K562 (cell line): ENCODE measurements around the gene CACNA2D3. TPM values are rescaled to one million over a fixed set of nuclear protein-coding genes. Genes with fewer than 3 reads are reported as not detected.

Source experiments
- ATAC-seq: fragments of 200-7000 bp; cut with Tn5 transposase; 3 replicates; pipeline ENCODE4 v1.9.1; 2020; ENCODE audit warnings: moderate library complexity
- BruUV-seq: library from RNA; stranded (reverse); fragments of 400-500 nt; replicated peaks from 2 replicates; lab custom pipeline; 2021; lab: Mats Ljungman, UMichigan
- CTCF ChIA-PET: fragments of 300-600 bp; formaldehyde crosslinking; extraction: SDS; loops from one replicate; lab custom pipeline; 2021; ENCODE audit warnings: low intra/inter-chr PET ratio; lab: Yijun Ruan, JAX
- POLR2A ChIA-PET: fragments of 300-600, 350-650 bp; sonication (Branson Sonifier 250); formaldehyde crosslinking; extraction: SDS; loops from one replicate; lab custom pipeline; 2021; ENCODE audit warnings: antibody characterized with exemption, inconsistent platforms; lab: Yijun Ruan, JAX
- DNase-seq, 4 experiments: peaks; one replicate each; pipeline versions ENCODE4 v3.0.0 to v3.0.0-alpha.2; 2011 to 2018; ENCODE audit warnings: low spot score in 3 of 4, mixed read lengths in 3 of 4; ENCODE audit errors: extremely low read depth in 1 of 4
- FAIRE-seq: peaks from 2 replicates; lab custom pipeline; 2011; peaks lifted over from hg19 to GRCh38; lab: Jason Lieb, UNC
- H2AFZ ChIP-seq: 2 replicates; pipeline ENCODE4 v1.6.0; 2011; ENCODE audit warnings: low read depth, low read length, control low read depth, inconsistent platforms
- H3K27ac ChIP-seq: fragments of 200-600 bp; 3 replicates; pipeline ENCODE4 v1.8.0; 2011; ENCODE audit warnings: low read depth, mild to moderate bottlenecking, control low read depth, inconsistent platforms, low read length, moderate library complexity, mixed read lengths; ENCODE audit errors: extremely low read depth
- H3K27me3 ChIP-seq, 2 experiments: fragments of 300-600 bp in 1 of 2; 2 replicates in 1 of 2; 3 replicates in 1 of 2; pipeline versions ENCODE4 v1.6.0 to v1.8.0; 2011; ENCODE audit warnings: inconsistent platforms in 2 of 2, low read length in 2 of 2, mild to moderate bottlenecking in 1 of 2, mixed read lengths in 1 of 2, moderate library complexity in 1 of 2; ENCODE audit not compliant: control insufficient read depth in 2 of 2, insufficient read depth in 2 of 2
- H3K36me3 ChIP-seq: fragments of 300-600 bp; 3 replicates; pipeline ENCODE4 v1.8.0; 2011; ENCODE audit warnings: mild to moderate bottlenecking, low read length, inconsistent platforms; ENCODE audit not compliant: control insufficient read depth, insufficient read depth
- H3K4me1 ChIP-seq, 2 experiments: fragments of 200-600 bp in 1 of 2; replicated peaks in 1 of 2; 2 replicates in 1 of 2; 3 replicates in 1 of 2; pipeline versions ENCODE4 v1.5.1 to v1.8.0; 2011; ENCODE audit warnings: inconsistent platforms in 2 of 2, low read length in 2 of 2, mild to moderate bottlenecking in 1 of 2, mixed read lengths in 1 of 2, moderate library complexity in 1 of 2; ENCODE audit not compliant: control insufficient read depth in 2 of 2, insufficient read depth in 2 of 2
- H3K4me2 ChIP-seq: 2 replicates; pipeline ENCODE4 v1.6.1; 2011; ENCODE audit warnings: low read length, control low read depth, inconsistent platforms, mixed read lengths; ENCODE audit not compliant: insufficient read depth
- H3K4me3 ChIP-seq: fragments of 200-600 bp; sonication (generic), shearing (Covaris generic); 2 replicates; pipeline ENCODE4 v1.5.1; 2016; ENCODE audit warnings: control low read depth, inconsistent platforms
- H3K79me2 ChIP-seq: fragments of 200-600 bp; 3 replicates; pipeline ENCODE4 v1.8.0; 2011; ENCODE audit warnings: low read length, inconsistent platforms; ENCODE audit not compliant: control insufficient read depth, insufficient read depth
- H3K9ac ChIP-seq, 2 experiments: 2 replicates each; pipeline versions ENCODE4 v1.6.0 to v1.6.1; 2011; ENCODE audit warnings: low read depth in 2 of 2, low read length in 2 of 2, control low read depth in 1 of 2, inconsistent platforms in 1 of 2, mild to moderate bottlenecking in 1 of 2, mixed read lengths in 1 of 2; ENCODE audit not compliant: insufficient read depth in 1 of 2
- H3K9me1 ChIP-seq: one replicate; pipeline ENCODE4 v1.6.0; 2011; ENCODE audit warnings: inconsistent platforms, mild to moderate bottlenecking, low read length, moderate library complexity; ENCODE audit not compliant: control insufficient read depth, insufficient read depth
- H3K9me3 ChIP-seq: replicated peaks from 2 replicates; pipeline ENCODE4 v1.5.1; 2011; ENCODE audit warnings: low read depth, low read length, inconsistent platforms; ENCODE audit not compliant: control insufficient read depth, insufficient read depth
- H4K20me1 ChIP-seq: replicated peaks from 2 replicates; pipeline ENCODE4 v1.6.1; 2011; ENCODE audit warnings: low read length, inconsistent platforms, mixed read lengths; ENCODE audit not compliant: control insufficient read depth, insufficient read depth
- HDAC3 ChIP-seq: fragments of 450-650 bp; IDR thresholded peaks from 2 replicates; pipeline ENCODE4 v1.6.1; 2018; ENCODE audit warnings: borderline replicate concordance, mild to moderate bottlenecking, moderate library complexity; ENCODE audit not compliant: partially characterized antibody
- MCM7 ChIP-seq, 2 experiments: fragments of 450-650 bp; IDR thresholded peaks; 2 replicates each; pipeline ENCODE4 v1.6.1; 2016 to 2018
- PCBP1 ChIP-seq: fragments of 200-400 bp; formaldehyde crosslinking; IDR thresholded peaks from 2 replicates; pipeline ENCODE4 v1.6.1; 2018; ENCODE audit warnings: mild to moderate bottlenecking, low read depth, low read length; ENCODE audit not compliant: poor library complexity, severe bottlenecking
- PHB ChIP-seq: fragments of 250-450 bp; sonication (Bioruptor Pico); IDR thresholded peaks from 2 replicates; pipeline ENCODE4 v1.5.0; 2021
- TEAD2 ChIP-seq: fragments of 450-650 bp; IDR thresholded peaks from 2 replicates; pipeline ENCODE4 v1.6.1; 2016; ENCODE audit warnings: missing genetic modification characterization, control low read depth, missing compliant biosample characterization
- TRIM24 ChIP-seq, 2 experiments: fragments of 450-650 bp; IDR thresholded peaks; 2 replicates each; pipeline ENCODE4 v1.6.1; 2016
- ZBED1 ChIP-seq: IDR thresholded peaks from 2 replicates; pipeline ENCODE4 v1.6.1; 2014
- ZNF3 ChIP-seq: fragments of 250-450 bp; sonication (Bioruptor Pico); IDR thresholded peaks from 2 replicates; pipeline ENCODE4 v1.5.0; 2021; ENCODE audit warnings: mild to moderate bottlenecking, moderate library complexity
- ZNF41 ChIP-seq: fragments of 250-450 bp; sonication (Bioruptor Pico); conservative IDR thresholded peaks from 2 replicates; pipeline ENCODE4 v1.4.0; 2020; ENCODE audit warnings: mild to moderate bottlenecking
- WGBS: fragments of 100-300 bp; shearing (Covaris generic); methylation state at CpG from one replicate; pipeline ENCODE4 v1.1.6; 2016; ENCODE audit warnings: low coverage, mixed read lengths; ENCODE audit not compliant: insufficient coverage; ENCODE audit errors: missing lambda C conversion rate; 5-methylcytosine and 5-hydroxymethylcytosine counted together
- in situ Hi-C: fragments of 300-500 bp; cut with MboI; formaldehyde crosslinking; loops from 4 replicates; pipeline ENCODE4 v1.15.0; 2018; ENCODE audit warnings: inconsistent platforms, mixed read lengths
- intact Hi-C: fragments of 100-400 bp; cut with micrococcal nuclease; formaldehyde crosslinking; loops from 2 replicates; pipeline ENCODE4 v1.14.2; 2022
- polyA plus RNA-seq, 8 experiments: library from polyadenylated mRNA; depleted of rRNA in 4 of 8; stranded (reverse) in 5 of 8; unstranded in 3 of 8; fragments of >200 nt; fragmentation: Nextera tagmentation in 2 of 8; fragmentation: Illumina TruSeq in 1 of 8; extraction: Ambion mirVana in 2 of 8; extraction: Trizol in 1 of 8; gene quantifications; 2 replicates each; pipeline versions ENCODE4 v1.2.1 to v1.2.3, GENCODE V29; 2011 to 2014; ENCODE audit warnings: inconsistent platforms in 1 of 8, missing spikeins in 1 of 8
- total RNA-seq, 7 experiments: library from RNA; depleted of rRNA in 6 of 7; stranded (reverse); fragments of >200 nt in 6 of 7; fragmentation: Illumina TruSeq in 2 of 7; extraction: Trizol in 2 of 7; gene quantifications; 2 replicates each; pipeline versions ENCODE4 v1.2.1 to v1.2.3, GENCODE V29; 2011 to 2021; ENCODE audit warnings: low replicate concordance in 1 of 7
- TF ChIP-seq, protein P1 (sequence below): fragments of 250-450 bp; sonication (Bioruptor Pico); IDR thresholded peaks from 2 replicates; pipeline ENCODE4 v1.4.0; 2020; ENCODE audit warnings: borderline replicate concordance

The CACNA2D3 gene
- total and polyA plus RNA-seq, 9 of the 15 experiments (the other 6 are each of a cell fraction or from before 2014, with no cell fraction given), result 0.01 TPM; not detected in 8

DNA sequence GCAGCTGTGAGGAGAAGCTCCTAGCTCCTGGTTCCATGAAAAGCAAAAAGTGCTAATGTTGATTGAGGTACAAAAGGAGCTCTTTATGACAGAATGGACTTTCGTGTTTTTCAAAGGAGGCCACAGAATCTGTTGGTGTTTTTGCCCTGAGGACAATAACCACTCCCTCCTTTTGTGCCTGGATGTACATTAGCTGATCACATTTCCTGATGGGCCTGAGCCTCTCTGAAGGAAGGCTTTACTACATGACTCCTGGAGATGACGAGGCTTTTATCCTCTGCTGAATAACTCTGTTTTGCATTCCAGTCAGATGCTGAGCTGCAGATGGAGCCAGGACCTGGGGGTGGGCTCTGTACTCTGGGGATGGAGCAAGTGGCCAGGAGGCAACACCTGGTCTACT lies 301.9 kb downstream of the CACNA2D3 start:
- Histone ChIP-seq H3K27me3 (no peaks in the 10 kb centered on the region), H3K36me3 (no peaks in the 10 kb centered on the region), H2AFZ (no peak overlapping the region), H3K9ac (no peak overlapping the region), H4K20me1 (no peaks in the 10 kb centered on the region), H3K9me1 (no peaks in the 10 kb centered on the region), H3K4me1 (no peaks in the 10 kb centered on the region), H3K27ac (no peak overlapping the region), H3K9me3 (no peaks in the 10 kb centered on the region), H3K79me2 (no peaks in the 10 kb centered on the region), H3K4me3 (no peak overlapping the region), H3K4me2 (no peak overlapping the region)
- intact Hi-C loops, result no loop called here
- ATAC-seq, result no peak
- CTCF ChIA-PET, result no interaction called here
- 0% methylated on average over 2 of the region's 2 CpGs for WGBS
- no peak for DNase-seq
- TF ChIP-seq PCBP1 (no peak), MCM7 (IDR thresholded peaks at IDR 0.05) (no peak), TRIM24 (IDR thresholded peaks at IDR 0.05) (no peak), ZNF41 (CRISPR knock-in tag) (no peak)
- no peak for FAIRE-seq
- in situ Hi-C loops, result no loop called here
- no TSS peak for BruUV-seq
- POLR2A ChIA-PET, result no interaction called here

DNA sequence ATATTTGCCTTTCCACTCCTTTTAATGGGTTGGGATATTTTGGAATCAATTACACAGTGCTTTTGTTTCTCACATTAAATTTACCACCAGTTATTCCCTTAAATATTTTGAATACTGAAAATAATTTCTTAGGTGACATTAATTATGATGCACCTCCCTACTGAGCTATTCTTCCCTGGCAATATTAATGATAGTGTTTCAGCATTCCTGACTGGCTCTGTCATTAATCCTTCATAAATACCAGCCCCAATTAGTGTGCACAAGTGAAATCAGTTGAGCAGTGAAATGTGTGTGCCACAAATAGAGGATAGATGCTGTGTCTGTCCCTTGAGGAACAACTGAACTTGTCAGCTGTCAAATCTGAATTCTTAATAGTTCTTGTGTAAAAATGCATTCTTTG lies 304.0 kb downstream of the CACNA2D3 start:
- no peak for FAIRE-seq
- in situ Hi-C loops (no loop called here), intact Hi-C loops (loop anchor here (5.0 kb wide), 2 partner anchors 489 to 756 kb away; no protein-coding TSS in a partner anchor)
- Histone ChIP-seq H3K4me1 (no peaks in the 10 kb centered on the region), H2AFZ (no peak overlapping the region), H3K4me2 (no peak overlapping the region), H3K79me2 (no peaks in the 10 kb centered on the region), H3K36me3 (no peaks in the 10 kb centered on the region), H3K4me3 (no peak overlapping the region), H3K9ac (no peak overlapping the region), H3K27me3 (no peaks in the 10 kb centered on the region), H3K9me1 (no peaks in the 10 kb centered on the region), H3K27ac (no peak overlapping the region), H3K9me3 (no peaks in the 10 kb centered on the region), H4K20me1 (no peaks in the 10 kb centered on the region)
- DNase-seq, result no peak
- no TSS peak for BruUV-seq
- no peak for ATAC-seq
- POLR2A ChIA-PET, result no interaction called here
- CTCF ChIA-PET, result no interaction called here
- TF ChIP-seq, protein P1, sequence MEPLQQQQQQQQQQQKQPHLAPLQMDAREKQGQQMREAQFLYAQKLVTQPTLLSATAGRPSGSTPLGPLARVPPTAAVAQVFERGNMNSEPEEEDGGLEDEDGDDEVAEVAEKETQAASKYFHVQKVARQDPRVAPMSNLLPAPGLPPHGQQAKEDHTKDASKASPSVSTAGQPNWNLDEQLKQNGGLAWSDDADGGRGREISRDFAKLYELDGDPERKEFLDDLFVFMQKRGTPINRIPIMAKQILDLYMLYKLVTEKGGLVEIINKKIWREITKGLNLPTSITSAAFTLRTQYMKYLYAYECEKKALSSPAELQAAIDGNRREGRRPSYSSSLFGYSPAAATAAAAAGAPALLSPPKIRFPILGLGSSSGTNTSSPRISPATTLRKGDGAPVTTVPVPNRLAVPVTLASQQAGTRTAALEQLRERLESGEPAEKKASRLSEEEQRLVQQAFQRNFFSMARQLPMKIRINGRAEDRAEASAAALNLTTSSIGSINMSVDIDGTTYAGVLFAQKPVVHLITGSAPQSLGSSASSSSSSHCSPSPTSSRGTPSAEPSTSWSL (CRISPR knock-in tag), result no peak
- TF ChIP-seq HDAC3, result no peak
- TF ChIP-seq ZBED1, result no peak
- no peak for TF ChIP-seq TEAD2 (tag)
- no peak for TF ChIP-seq ZNF3 (CRISPR knock-in tag)
- TF ChIP-seq PHB (CRISPR knock-in tag), result no peak
